ENCODE measurements around the gene TMEM245. TPM values are rescaled to one million over a fixed set of nuclear protein-coding genes. Genes with fewer than 3 reads are reported as not detected.

The TMEM245 gene
- total RNA-seq, result 76.3 and 87.1 TPM in 2 replicates

DNA sequence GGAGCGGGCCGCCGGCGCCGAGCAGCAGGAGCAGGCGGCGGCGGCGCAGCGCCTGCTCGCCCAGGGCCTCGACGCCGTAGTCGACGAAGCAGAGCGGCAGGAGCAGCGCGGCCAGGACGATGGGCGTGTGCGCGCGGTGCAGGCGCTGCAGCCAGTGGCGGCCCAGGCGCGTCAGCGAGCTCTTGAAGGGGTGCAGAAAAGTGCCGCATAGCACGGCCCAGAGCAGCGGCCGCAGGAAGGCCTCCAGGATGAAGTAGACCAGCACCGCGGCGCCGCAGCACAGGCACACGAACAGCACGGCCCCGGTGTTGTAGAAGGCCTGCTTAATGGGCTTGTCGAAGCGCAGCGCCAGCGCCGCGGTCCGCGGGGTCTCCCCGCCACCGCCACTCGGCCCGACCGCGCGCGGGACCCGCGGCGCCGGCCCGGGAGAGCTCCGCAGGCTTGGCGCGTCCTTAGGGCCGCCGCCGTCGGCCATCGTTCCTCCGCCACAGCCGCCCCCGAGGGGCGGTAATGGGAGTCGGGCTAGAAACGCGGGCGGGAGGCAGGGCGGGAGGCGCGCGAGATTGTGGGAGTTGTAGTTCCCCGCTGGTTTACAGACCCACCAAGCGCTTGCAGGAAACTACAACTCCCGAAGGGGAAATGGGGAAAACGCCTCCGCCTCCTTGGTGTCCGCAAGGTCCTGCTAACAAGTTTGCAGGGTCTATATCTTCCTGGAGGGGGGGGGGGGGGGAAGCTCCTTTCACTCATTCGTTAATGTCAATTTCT lies at the start of gene TMEM245:
TSS of gene TMEM245 (minus strand) at position 509 of the 765 bp plus-strand sequence. CDS start at position 475, 34 bp downstream.

DNA sequence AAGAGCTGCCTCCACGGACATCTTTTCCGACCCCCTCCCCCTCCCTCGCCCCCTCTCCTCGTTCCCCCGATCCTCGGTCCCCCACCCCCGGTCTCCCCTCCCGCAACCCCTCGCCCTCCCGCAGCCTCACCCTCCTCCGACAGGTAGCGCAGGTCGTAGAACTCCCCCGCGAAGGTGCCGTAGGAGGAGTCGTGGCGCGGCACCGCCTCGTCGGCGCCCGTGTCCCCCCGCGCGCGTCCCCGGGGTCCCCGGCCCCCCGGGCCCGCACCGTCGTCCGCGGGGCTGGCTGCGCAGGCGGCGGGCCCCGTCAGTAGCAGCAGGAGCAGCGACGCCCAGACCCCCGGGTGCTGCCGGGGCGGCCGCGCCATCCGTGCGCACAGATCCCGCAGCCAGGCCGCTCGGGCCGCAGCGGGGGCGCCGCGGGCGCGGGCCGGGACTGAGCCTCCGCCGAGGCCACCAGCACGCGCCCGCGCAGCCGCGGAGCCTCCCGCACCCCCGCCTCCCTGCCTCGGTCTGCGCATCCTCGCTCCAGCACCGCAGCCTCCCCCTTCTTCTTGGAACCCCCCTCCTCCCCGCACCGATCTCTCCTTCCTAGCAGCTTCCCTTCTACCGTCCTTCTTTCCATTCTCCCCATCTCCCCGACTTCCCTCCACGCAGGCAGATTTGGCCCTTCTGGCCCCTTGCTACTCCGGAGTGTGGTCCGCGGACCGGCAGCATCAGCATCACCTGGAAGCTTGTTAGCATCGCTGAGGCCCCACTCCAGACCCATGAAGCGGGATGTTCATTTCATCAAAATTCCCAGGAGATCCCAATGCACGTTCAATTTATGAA lies 47.2 kb upstream of the TMEM245 start, which contains the start of gene FRRS1L:
TSS of gene FRRS1L (minus strand) at position 479 of the 831 bp plus-strand sequence. CDS start at position 368, 111 bp downstream.

DNA sequence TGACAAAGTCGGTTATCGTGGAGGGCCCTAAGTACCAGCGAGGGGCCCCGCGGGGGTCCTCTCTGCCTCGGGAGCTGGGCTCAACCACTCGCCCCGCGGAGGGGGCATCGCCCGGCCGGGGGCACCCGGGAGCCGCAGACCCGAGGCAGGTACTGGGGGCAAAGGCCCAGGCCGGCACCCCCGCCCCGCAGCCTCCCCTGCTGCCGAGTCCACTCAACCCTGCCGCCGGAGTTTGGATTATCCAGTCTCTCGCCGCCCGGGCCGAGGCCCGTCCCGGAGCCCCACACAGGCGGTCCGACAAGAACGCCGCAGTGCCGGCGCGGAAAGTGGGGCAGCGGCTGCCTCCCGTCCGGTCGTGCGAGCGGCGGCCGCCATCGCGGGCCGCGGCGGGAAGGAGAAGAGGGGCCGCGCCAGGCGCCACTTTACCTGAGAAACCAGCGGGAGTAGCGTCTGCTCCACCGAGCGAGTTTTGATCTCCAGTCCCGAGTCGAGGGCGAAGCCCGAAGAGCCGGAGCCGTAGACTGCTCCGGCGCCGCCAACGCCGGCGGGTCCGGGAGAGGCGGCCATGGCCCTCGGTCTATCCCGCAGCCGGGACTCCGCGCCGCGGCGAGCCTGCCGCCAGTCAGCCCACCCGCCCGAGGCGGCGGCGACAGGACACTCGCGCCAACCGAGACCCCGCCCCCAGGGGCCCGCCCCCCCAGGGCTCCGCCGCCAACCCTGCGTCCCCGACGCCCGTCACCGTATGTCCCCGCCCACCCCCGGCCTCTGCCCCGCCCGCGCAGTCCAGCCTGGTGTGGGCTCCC lies 106.7 kb downstream of the TMEM245 start, which contains the start of gene CTNNAL1:
TSS of gene CTNNAL1 (minus strand) at position 624 of the 803 bp plus-strand sequence. CDS start at position 567, 57 bp downstream.

Other genes starting within 250 kb of the TMEM245 start
- gene ELP1, start 185.8 kb downstream of the TMEM245 start, total RNA-seq, result 32.5 and 40.9 TPM in 2 replicates
- 3.8 and 4.2 TPM in 2 replicates for gene ABITRAM, start 185.5 kb downstream of the TMEM245 start, total RNA-seq
- 114 and 136 TPM in 2 replicates for gene CTNNAL1, start 106.4 kb downstream of the TMEM245 start, total RNA-seq
- under 0.01 TPM in 2 replicates for gene FRRS1L, start 47.3 kb upstream of the TMEM245 start, total RNA-seq
- gene EPB41L4B, start 201.1 kb upstream of the TMEM245 start, total RNA-seq, result 0.22 and 0.86 TPM in 2 replicates